WI38 (cell line): ENCODE measurements around the gene DCST2.

Source experiments
- H3K4me3 ChIP-seq: 2 replicates; pipeline ENCODE4 v1.5.1; 2011; ENCODE audit warnings: low read depth, mild to moderate bottlenecking, control low read depth, low read length
- TF ChIP-seq, protein P1 (sequence below): IDR thresholded peaks from 2 replicates; pipeline ENCODE4 v1.5.1; 2012; ENCODE audit warnings: low read depth, mild to moderate bottlenecking, control low read depth, low read length

Gene DCST2

DNA sequence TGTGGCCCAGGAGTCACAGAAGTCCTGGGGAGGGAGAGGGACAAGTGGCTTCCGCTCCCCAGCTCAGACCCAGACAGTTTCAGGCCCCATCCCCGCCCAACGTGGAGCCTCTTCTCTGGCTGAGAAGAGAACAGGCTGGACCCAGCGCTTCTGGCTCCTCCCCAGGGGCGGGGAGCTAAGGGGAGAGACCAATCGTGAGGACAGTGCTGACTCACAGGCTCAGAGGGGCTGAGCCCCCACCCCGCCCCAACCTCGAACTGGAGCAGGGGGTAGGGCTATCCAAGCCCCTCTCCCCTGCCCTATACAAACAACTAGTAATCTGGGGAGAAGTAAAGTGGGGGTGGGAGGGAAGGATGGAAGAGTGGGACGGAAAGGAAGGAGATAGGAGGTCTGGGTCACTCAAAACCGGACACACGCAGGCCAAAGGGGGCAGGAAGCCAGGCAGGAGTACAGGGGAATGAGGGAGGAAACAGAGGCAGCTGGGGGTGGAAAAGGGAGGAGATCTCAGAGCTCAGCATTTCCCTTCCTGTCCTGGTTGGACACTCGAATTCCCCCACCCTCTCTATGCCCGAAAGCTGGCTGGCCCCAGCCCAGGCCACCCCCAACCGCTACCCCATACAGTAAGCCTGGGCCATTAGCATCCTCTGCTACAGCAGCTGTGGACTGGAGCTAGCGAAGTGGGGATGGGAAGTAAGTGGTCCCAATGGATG is 62.8 kb downstream of the DCST2 start, which contains the start of gene SHC1:
Gene SHC1 (minus strand): TSS at position 117 of the 710 bp plus-strand sequence. CDS start 221 bp downstream, outside the sequence.
- TF ChIP-seq, protein P1, sequence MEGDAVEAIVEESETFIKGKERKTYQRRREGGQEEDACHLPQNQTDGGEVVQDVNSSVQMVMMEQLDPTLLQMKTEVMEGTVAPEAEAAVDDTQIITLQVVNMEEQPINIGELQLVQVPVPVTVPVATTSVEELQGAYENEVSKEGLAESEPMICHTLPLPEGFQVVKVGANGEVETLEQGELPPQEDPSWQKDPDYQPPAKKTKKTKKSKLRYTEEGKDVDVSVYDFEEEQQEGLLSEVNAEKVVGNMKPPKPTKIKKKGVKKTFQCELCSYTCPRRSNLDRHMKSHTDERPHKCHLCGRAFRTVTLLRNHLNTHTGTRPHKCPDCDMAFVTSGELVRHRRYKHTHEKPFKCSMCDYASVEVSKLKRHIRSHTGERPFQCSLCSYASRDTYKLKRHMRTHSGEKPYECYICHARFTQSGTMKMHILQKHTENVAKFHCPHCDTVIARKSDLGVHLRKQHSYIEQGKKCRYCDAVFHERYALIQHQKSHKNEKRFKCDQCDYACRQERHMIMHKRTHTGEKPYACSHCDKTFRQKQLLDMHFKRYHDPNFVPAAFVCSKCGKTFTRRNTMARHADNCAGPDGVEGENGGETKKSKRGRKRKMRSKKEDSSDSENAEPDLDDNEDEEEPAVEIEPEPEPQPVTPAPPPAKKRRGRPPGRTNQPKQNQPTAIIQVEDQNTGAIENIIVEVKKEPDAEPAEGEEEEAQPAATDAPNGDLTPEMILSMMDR = no peak
- H3K4me3 ChIP-seq = peak within 1 kb of the TSS; percentile 89

DNA sequence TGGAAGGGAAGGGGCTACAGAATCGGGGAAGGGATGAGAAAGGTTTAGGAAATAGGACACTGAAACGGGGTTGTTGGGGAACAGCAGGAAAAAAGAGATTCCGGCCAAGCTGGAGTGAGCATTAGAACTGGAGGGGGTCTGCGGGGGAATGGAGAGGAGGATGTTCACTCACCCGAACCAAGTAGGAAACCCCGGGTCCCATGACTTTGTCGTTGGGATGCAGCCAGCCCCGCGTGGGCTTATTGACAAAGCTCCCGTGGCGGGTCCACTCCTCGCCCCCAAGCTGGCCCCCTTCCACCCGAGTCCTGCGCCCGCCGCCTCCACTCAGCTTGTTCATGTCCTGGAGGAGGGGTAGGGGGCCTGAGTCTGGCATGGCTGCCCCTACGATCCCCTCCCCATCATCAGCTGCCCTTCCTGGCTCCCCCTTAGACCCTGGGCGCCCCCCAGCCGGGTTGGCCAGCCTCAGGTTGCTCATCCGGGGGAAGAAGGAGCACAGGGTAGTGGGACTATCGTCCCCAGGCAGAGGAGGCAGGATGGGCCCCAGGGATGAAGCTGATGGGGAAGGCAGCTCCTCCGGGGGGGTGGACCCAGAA is 63.6 kb downstream of the DCST2 start:
- TF ChIP-seq, protein P1 = no peak
- H3K4me3 ChIP-seq = peak overlapping the region; percentile 89

DNA sequence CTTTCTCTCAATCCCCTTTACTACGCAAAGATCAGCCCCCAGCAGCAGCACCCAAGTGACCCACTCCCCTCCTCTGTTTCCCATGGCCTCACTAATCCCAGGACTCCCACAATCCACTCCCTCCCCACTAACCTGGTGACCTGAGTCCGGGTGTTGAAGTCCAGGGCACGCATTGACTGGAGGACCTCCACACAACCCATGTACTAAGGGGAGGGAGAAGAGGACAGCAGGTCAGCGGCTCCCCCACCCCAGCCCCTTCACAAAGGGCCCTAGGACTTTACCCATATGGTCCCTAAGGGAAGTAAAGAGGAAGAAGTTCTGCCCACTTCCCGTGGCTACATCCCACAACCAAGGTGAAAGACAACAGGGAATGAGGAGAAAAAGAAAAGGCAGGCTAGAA is 64.3 kb downstream of the DCST2 start:
- peak overlapping the region; percentile 89 for H3K4me3 ChIP-seq
- TF ChIP-seq, protein P1 = no peak

DNA sequence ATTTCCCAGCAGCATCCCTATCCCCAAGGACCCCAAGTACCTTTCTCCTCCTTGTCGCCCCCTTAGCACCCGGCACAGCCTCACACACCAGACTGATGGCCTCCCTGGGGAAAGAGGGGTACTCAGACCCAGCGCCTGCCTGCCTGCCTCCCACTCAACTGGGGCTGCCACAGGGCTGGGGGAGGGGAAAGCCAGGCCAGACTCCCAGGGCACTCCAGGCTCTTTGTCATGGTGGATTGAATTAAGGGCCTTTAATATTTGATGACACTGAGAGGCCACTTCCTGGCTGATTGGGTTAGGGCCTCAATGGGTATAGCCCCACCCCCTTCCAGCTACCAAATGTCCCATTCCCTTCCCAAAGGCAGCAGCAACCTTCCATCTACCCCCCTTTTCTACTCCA is 64.8 kb downstream of the DCST2 start:
- H3K4me3 ChIP-seq = peak overlapping the region; percentile 89
- TF ChIP-seq, protein P1 = no peak
